A549 treated with dexamethasone at 1 μM for 4 hours (cell line): Measurements from ENCODE around the gene PCDH1. TPM values are rescaled to one million over a fixed set of nuclear protein-coding genes. Genes with fewer than 3 reads are reported as not detected.

ENCODE experiments used
- total RNA-seq: library from RNA; stranded (reverse); fragments of 200-300 nt; extraction: Qiagen RNA extraction; gene quantifications from 5 replicates; pipeline ENCODE4 v1.2.3, GENCODE V29; 2022

Gene PCDH1
- total RNA-seq, result 2.1 to 4.1 TPM (median 3.4 TPM) in 5 replicates

GRCh38 chr5:141878186-141878710 is at the start of gene PCDH1:
Gene PCDH1, minus strand, starts transcription at chr5:141878410. Its CDS starts 148 bp downstream, at chr5:141878262.

GRCh38 chr5:141923448-141924313 is 45.5 kb upstream of the PCDH1 start, which contains the start of gene DELE1:
Gene DELE1, plus strand, starts transcription at chr5:141923871. Its CDS starts 71 bp downstream, at chr5:141923942.

Other genes with a start within 250 kb of the PCDH1 start
- 46.9 to 49.8 TPM (median 48.3 TPM) in 5 replicates for gene HDAC3, start 241.6 kb downstream of the PCDH1 start, total RNA-seq
- gene RELL2, start 241.4 kb downstream of the PCDH1 start, total RNA-seq, result 3.0 to 4.2 TPM (median 3.8 TPM) in 5 replicates
- 7.8 to 12.5 TPM (median 10.5 TPM) in 5 replicates for gene FCHSD1, start 227.0 kb downstream of the PCDH1 start, total RNA-seq
- 2.6 to 4.9 TPM (median 4.5 TPM) in 5 replicates for gene ARAP3, start 196.2 kb downstream of the PCDH1 start, total RNA-seq
- 37.5 to 54.1 TPM (median 53.3 TPM) in 5 replicates for gene DELE1, start 45.5 kb upstream of the PCDH1 start, total RNA-seq
- 0.01 to 0.06 TPM (median 0.02 TPM) in 3 of 5 replicates, not detected in the others for gene PCDH12, start 79.8 kb upstream of the PCDH1 start, total RNA-seq
- gene RNF14, start 90.7 kb upstream of the PCDH1 start, total RNA-seq, result 58.7 to 74.1 TPM (median 71.3 TPM) in 5 replicates
- 56.7 to 66.3 TPM (median 61.3 TPM) in 5 replicates for gene GNPDA1, start 134.6 kb upstream of the PCDH1 start, total RNA-seq
- 45.5 to 54.1 TPM (median 50.1 TPM) in 5 replicates for gene NDFIP1, start 230.4 kb upstream of the PCDH1 start, total RNA-seq